HG03175 (cell line): ENCODE results near the gene ARHGDIA.
"Not testable (repeated sequence)": the region's sequence is repeated elsewhere in the genome, so short reads cannot be mapped to it uniquely, and the experiment has no call there.

Experiments used
- ATAC-seq: cut with Tn5 transposase; IDR thresholded peaks from one replicate; pipeline ENCODE4 v1.9.1; 2021; ENCODE audit warnings: mild to moderate bottlenecking, moderate library complexity; ENCODE audit not compliant: unreplicated experiment

ARHGDIA gene

GRCh38 chr17:81844887-81845286, 26.2 kb downstream of the ARHGDIA start:
- no peak for ATAC-seq

GRCh38 chr17:81844327-81844851, 26.7 kb downstream of the ARHGDIA start:
- ATAC-seq, result no peak

- ATAC-seq, result no peak
Measured at GRCh38 chr17:81843713-81844326, 27.3 kb downstream of the ARHGDIA start.

- ATAC-seq, result no peak
Measured at GRCh38 chr17:81842725-81843504, 28.2 kb downstream of the ARHGDIA start.

GRCh38 chr17:81842378-81842724, 28.8 kb downstream of the ARHGDIA start:
- no peak for ATAC-seq

- no peak for ATAC-seq
Measured at GRCh38 chr17:81841866-81842265, 29.3 kb downstream of the ARHGDIA start.

GRCh38 chr17:81840826-81841778, 30.0 kb downstream of the ARHGDIA start:
- ATAC-seq, result no peak

- ATAC-seq, result not testable (repeated sequence)
Measured at GRCh38 chr17:81840059-81840458, 31.1 kb downstream of the ARHGDIA start.

- ATAC-seq, result no peak
Measured at GRCh38 chr17:81839301-81839700, 31.8 kb downstream of the ARHGDIA start.

- ATAC-seq, result no peak
Measured at GRCh38 chr17:81838753-81839255, 32.3 kb downstream of the ARHGDIA start.

GRCh38 chr17:81837641-81838040, 33.5 kb downstream of the ARHGDIA start:
- no peak for ATAC-seq

- no peak for ATAC-seq
Measured at GRCh38 chr17:81834831-81835267, 36.3 kb downstream of the ARHGDIA start, which contains the start of gene PPP1R27. TSS of gene PPP1R27 (minus strand) at chr17:81835050. CDS start at chr17:81834953, 97 bp downstream.

GRCh38 chr17:81833921-81834830, 37.0 kb downstream of the ARHGDIA start:
- ATAC-seq, result no peak

- ATAC-seq, result peak; percentile 76
Measured at GRCh38 chr17:81833160-81833920, 37.8 kb downstream of the ARHGDIA start, which contains the start of gene MCRIP1. TSS of gene MCRIP1 (minus strand) at chr17:81833291. CDS start at chr17:81824506, 8,785 bp downstream.

- peak; percentile 21 for ATAC-seq
Measured at GRCh38 chr17:81832608-81833159, 38.5 kb downstream of the ARHGDIA start.

- no peak for ATAC-seq
Measured at GRCh38 chr17:81831957-81832607, 39.1 kb downstream of the ARHGDIA start.

GRCh38 chr17:81831563-81831956, 39.6 kb downstream of the ARHGDIA start:
- ATAC-seq, result no peak

- no peak for ATAC-seq
Measured at GRCh38 chr17:81829858-81830257, 41.3 kb downstream of the ARHGDIA start.
